ENCODE data around the gene MYO3B.

GRCh38 chr2:170252414-170252813, 74.5 kb downstream of the MYO3B start:
- TF ChIP-seq, protein P1, sequence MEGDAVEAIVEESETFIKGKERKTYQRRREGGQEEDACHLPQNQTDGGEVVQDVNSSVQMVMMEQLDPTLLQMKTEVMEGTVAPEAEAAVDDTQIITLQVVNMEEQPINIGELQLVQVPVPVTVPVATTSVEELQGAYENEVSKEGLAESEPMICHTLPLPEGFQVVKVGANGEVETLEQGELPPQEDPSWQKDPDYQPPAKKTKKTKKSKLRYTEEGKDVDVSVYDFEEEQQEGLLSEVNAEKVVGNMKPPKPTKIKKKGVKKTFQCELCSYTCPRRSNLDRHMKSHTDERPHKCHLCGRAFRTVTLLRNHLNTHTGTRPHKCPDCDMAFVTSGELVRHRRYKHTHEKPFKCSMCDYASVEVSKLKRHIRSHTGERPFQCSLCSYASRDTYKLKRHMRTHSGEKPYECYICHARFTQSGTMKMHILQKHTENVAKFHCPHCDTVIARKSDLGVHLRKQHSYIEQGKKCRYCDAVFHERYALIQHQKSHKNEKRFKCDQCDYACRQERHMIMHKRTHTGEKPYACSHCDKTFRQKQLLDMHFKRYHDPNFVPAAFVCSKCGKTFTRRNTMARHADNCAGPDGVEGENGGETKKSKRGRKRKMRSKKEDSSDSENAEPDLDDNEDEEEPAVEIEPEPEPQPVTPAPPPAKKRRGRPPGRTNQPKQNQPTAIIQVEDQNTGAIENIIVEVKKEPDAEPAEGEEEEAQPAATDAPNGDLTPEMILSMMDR (IDR thresholded peaks at IDR 0.05; ENCODE audit: low read depth, low read length), result no peak
- no peak for TF ChIP-seq EZH2phosphoT487 (IDR thresholded peaks at IDR 0.05; ENCODE audit: low read depth)
